Kidney (tissue), 14 donors: Measurements from ENCODE around the gene SPARCL1. TPM values are rescaled to one million over a fixed set of nuclear protein-coding genes. Genes with fewer than 3 reads are reported as not detected.

Source experiments
- DNase-seq, 5 donors: peaks; one replicate each; pipeline ENCODE4 v3.0.0-alpha.2; 2013 to 2020
- FAIRE-seq: peaks from 2 replicates; lab custom pipeline; 2012; peaks lifted over from hg19 to GRCh38; lab: Jason Lieb, UNC
- H3K27ac ChIP-seq, 2 donors: one replicate each; pipeline ENCODE4 v1.7.0; 2013; ENCODE audit warnings: low read depth in 2 of 2, low read length in 2 of 2, inconsistent platforms in 1 of 2
- H3K27me3 ChIP-seq: one replicate; pipeline ENCODE4 v1.7.1; 2013; ENCODE audit warnings: low read length, inconsistent platforms; ENCODE audit not compliant: control insufficient read depth, insufficient read depth
- H3K36me3 ChIP-seq, 3 donors: one replicate each; pipeline versions ENCODE4 v1.7.0 to v1.7.1; 2013; ENCODE audit warnings: low read length in 3 of 3, control low read depth in 1 of 3, inconsistent platforms in 1 of 3; ENCODE audit not compliant: insufficient read depth in 3 of 3, control insufficient read depth in 2 of 3
- H3K4me1 ChIP-seq, 3 donors: one replicate each; pipeline versions ENCODE4 v1.7.0 to v1.7.1; 2013; ENCODE audit warnings: low read length in 3 of 3, inconsistent platforms in 1 of 3, low read depth in 1 of 3; ENCODE audit not compliant: control insufficient read depth in 2 of 3, insufficient read depth in 2 of 3
- H3K4me3 ChIP-seq, 3 donors: one replicate each; pipeline versions ENCODE4 v1.7.0 to v1.8.1; 2013; ENCODE audit warnings: low read length in 3 of 3, control low read depth in 1 of 3, inconsistent platforms in 1 of 3
- H3K9ac ChIP-seq, 3 donors: one replicate each; pipeline versions ENCODE4 v1.7.0 to v1.7.1; 2013; ENCODE audit warnings: low read length in 3 of 3, control low read depth in 1 of 3, inconsistent platforms in 1 of 3
- H3K9me3 ChIP-seq, 3 donors: one replicate each; pipeline versions ENCODE4 v1.7.0 to v1.7.1; 2013; ENCODE audit warnings: low read length in 3 of 3, control low read depth in 1 of 3, inconsistent platforms in 1 of 3; ENCODE audit not compliant: control insufficient read depth in 2 of 3, insufficient read depth in 1 of 3
- CTCF ChIP-seq: IDR thresholded peaks from 3 replicates; pipeline ENCODE4 v1.5.1; 2012; ENCODE audit warnings: mild to moderate bottlenecking, moderate library complexity, borderline replicate concordance; ENCODE audit not compliant: insufficient read depth; ENCODE audit errors: extremely low read depth
- intact Hi-C: fragments of 100-400 bp; cut with DNase I; formaldehyde crosslinking; loops from one replicate; pipeline ENCODE4 v1.11.1; 2022
- polyA plus RNA-seq: library from polyadenylated mRNA; stranded (reverse); fragments of 350-450 nt; fragmentation: Illumina TruSeq; extraction: RNeasy Lipid Tissue Mini Kit (QIAGEN cat#74804); gene quantifications from one replicate; pipeline ENCODE4 v1.2.3, GENCODE V29; 2014; ENCODE audit warnings: low read depth, low replicate concordance; ENCODE audit not compliant: insufficient read depth
- total RNA-seq: library from RNA; stranded (reverse); fragmentation: NEBNext Ultra II Directional; extraction: Animal tissue kit (Norgen Biotek cat#: 25700); gene quantifications from one replicate; pipeline ENCODE4 v1.2.1, GENCODE V29; 2021
- donor health status: control.
- donor health status: control.
- donor health status: control.
- donor health status: control.
- donor health status: control.
- donor health status: DM: yes; HTN: yes; CAD: no.
- donor health status: Normal renal cell carcinoma (clear cell type).

Gene SPARCL1
- total and polyA plus RNA-seq, 2 donors from 2014 or later = 87.4 to 322 TPM

GRCh38 chr4:87481377-87481776, 47.8 kb downstream of the SPARCL1 start:
- H3K9me3 ChIP-seq = no peaks in the 10 kb centered on the region
- H3K4me1 ChIP-seq = no peaks in the 10 kb centered on the region
- H3K27me3 ChIP-seq = no peaks in the 10 kb centered on the region
- FAIRE-seq (no peak), DNase-seq (no peak)
- no peak overlapping the region for H3K9ac ChIP-seq
- H3K36me3 ChIP-seq = no peaks in the 10 kb centered on the region
- intact Hi-C loops = no loop called here
- TF ChIP-seq CTCF = no peak
- H3K4me3 ChIP-seq = no peak overlapping the region
- H3K27ac ChIP-seq = no peak overlapping the region

- H3K27ac ChIP-seq = no peak overlapping the region
- no peaks in the 10 kb centered on the region for H3K9me3 ChIP-seq
- H3K36me3 ChIP-seq = no peaks in the 10 kb centered on the region
- no peak for TF ChIP-seq CTCF
- no peaks in the 10 kb centered on the region for H3K4me1 ChIP-seq
- FAIRE-seq = no peak
- intact Hi-C loops = no loop called here
- DNase-seq = no peak
- H3K9ac ChIP-seq = no peak overlapping the region
- H3K27me3 ChIP-seq = no peaks in the 10 kb centered on the region
- no peak overlapping the region for H3K4me3 ChIP-seq
Observed at GRCh38 chr4:87478732-87479250, 50.4 kb downstream of the SPARCL1 start.

- FAIRE-seq (no peak), DNase-seq (no peak)
- H3K27ac ChIP-seq = no peak overlapping the region
- no peak overlapping the region for H3K9ac ChIP-seq
- no peaks in the 10 kb centered on the region for H3K36me3 ChIP-seq
- no peaks in the 10 kb centered on the region for H3K9me3 ChIP-seq
- no peaks in the 10 kb centered on the region for H3K4me1 ChIP-seq
- H3K4me3 ChIP-seq = no peak overlapping the region
- intact Hi-C loops = no loop called here
- no peaks in the 10 kb centered on the region for H3K27me3 ChIP-seq
- TF ChIP-seq CTCF = no peak
Observed at GRCh38 chr4:87476934-87477333, 52.2 kb downstream of the SPARCL1 start.

- H3K27ac ChIP-seq = no peak overlapping the region
- no peak overlapping the region for H3K4me3 ChIP-seq
- H3K36me3 ChIP-seq = no peaks in the 10 kb centered on the region
- DNase-seq = no peak
- no peak for FAIRE-seq
- intact Hi-C loops = loop anchor here (10.0 kb wide), 1 partner anchor 85 kb away; no protein-coding TSS in a partner anchor
- no peaks in the 10 kb centered on the region for H3K9me3 ChIP-seq
- peaks cover 0 to 3% (median 0%) of the 10 kb centered on the region in 3 donors for H3K4me1 ChIP-seq
- H3K27me3 ChIP-seq = no peaks in the 10 kb centered on the region
- no peak for TF ChIP-seq CTCF
- no peak overlapping the region for H3K9ac ChIP-seq
Observed at GRCh38 chr4:87469390-87469789, 59.8 kb downstream of the SPARCL1 start.
